ENCODE data around the gene NLRP3.

DNA sequence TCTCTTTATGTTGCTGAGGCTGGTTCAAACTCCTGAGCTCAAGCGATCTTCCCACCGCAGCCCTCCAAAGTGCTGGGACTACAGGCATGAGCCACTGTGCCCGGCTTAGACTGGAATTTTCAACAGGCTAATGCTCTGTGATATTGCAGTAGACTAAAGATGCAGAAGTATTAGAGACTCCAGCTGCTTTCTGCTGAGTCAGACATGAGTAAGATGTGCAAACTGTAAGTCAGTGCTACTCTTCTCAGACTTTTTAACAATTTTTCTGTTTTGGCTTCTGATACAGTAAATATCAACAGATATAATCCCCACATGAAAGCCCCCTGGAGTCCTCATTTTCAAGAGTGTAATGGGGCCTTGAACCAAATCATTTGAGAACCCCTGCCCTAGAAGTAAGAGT lies 29.3 kb upstream of the NLRP3 start:
- no peak for TF ChIP-seq ZFP3 (CRISPR knock-in tag; IDR thresholded peaks at IDR 0.05)
- no peak for TF ChIP-seq ZNF8 (CRISPR knock-in tag; IDR thresholded peaks at IDR 0.05)
- no peak for TF ChIP-seq ZFP30 (CRISPR knock-in tag; IDR thresholded peaks at IDR 0.05)
- no peak for TF ChIP-seq SNAI2 (CRISPR knock-in tag; IDR thresholded peaks at IDR 0.05)
- TF ChIP-seq, protein P1, sequence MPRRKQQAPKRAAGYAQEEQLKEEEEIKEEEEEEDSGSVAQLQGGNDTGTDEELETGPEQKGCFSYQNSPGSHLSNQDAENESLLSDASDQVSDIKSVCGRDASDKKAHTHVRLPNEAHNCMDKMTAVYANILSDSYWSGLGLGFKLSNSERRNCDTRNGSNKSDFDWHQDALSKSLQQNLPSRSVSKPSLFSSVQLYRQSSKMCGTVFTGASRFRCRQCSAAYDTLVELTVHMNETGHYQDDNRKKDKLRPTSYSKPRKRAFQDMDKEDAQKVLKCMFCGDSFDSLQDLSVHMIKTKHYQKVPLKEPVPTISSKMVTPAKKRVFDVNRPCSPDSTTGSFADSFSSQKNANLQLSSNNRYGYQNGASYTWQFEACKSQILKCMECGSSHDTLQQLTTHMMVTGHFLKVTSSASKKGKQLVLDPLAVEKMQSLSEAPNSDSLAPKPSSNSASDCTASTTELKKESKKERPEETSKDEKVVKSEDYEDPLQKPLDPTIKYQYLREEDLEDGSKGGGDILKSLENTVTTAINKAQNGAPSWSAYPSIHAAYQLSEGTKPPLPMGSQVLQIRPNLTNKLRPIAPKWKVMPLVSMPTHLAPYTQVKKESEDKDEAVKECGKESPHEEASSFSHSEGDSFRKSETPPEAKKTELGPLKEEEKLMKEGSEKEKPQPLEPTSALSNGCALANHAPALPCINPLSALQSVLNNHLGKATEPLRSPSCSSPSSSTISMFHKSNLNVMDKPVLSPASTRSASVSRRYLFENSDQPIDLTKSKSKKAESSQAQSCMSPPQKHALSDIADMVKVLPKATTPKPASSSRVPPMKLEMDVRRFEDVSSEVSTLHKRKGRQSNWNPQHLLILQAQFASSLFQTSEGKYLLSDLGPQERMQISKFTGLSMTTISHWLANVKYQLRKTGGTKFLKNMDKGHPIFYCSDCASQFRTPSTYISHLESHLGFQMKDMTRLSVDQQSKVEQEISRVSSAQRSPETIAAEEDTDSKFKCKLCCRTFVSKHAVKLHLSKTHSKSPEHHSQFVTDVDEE (CRISPR knock-in tag; IDR thresholded peaks at IDR 0.05) = no peak
- no peak for TF ChIP-seq BACH2 (CRISPR knock-in tag; IDR thresholded peaks at IDR 0.05; ENCODE audit: borderline replicate concordance)

All from SK-N-SH treated with all-trans-retinoic acid at 6 μM for 48 hours (cell line).